Measurements from ENCODE around the gene SPATA1.

SPATA1 gene

GRCh38 chr1:84598846-84599741 is 92.9 kb downstream of the SPATA1 start:
- no peak for DNase-seq

- DNase-seq: no peak
These were observed 94.6 kb downstream of the SPATA1 start for GRCh38 chr1:84600796-84601195.

GRCh38 chr1:84603223-84603622 is 97.0 kb downstream of the SPATA1 start:
- no peak for DNase-seq

- DNase-seq: no peak
These were observed 98.0 kb downstream of the SPATA1 start for GRCh38 chr1:84603941-84604830.

GRCh38 chr1:84605157-84605556 is 99.0 kb downstream of the SPATA1 start:
- no peak for DNase-seq

- DNase-seq: no peak
These were observed 100.8 kb downstream of the SPATA1 start for GRCh38 chr1:84606977-84607376.

GRCh38 chr1:84611091-84611490 is 104.9 kb downstream of the SPATA1 start:
- no peak for DNase-seq

- no peak for DNase-seq
These were observed 105.6 kb downstream of the SPATA1 start for GRCh38 chr1:84611796-84612195.

- DNase-seq: no peak
These were observed 106.8 kb downstream of the SPATA1 start for GRCh38 chr1:84613026-84613425.

GRCh38 chr1:84613887-84614286 is 107.7 kb downstream of the SPATA1 start:
- DNase-seq: no peak

GRCh38 chr1:84615790-84616189 is 109.6 kb downstream of the SPATA1 start:
- no peak for DNase-seq
